Coronary artery (tissue), 2 donors: ENCODE measurements around the gene DPYSL5.
"Not testable (repeated sequence)": the region's sequence is repeated elsewhere in the genome, so short reads cannot be mapped to it uniquely, and the experiment has no call there.

ENCODE experiments used
- DNase-seq: peaks from one replicate; pipeline ENCODE4 v3.0.0-alpha.2; 2017; ENCODE audit warnings: low spot score
- H3K27ac ChIP-seq, 2 donors: fragments of 200-600 bp; sonication (generic); one replicate each; pipeline ENCODE4 v1.5.1; 2016 to 2019
- H3K4me3 ChIP-seq: fragments of 200-600 bp; sonication (generic); 2 replicates; pipeline ENCODE4 v1.5.1; 2016; ENCODE audit warnings: mild to moderate bottlenecking, moderate library complexity
- TF ChIP-seq, protein P1 (sequence below): fragments of 200-600 bp; sonication (generic); IDR thresholded peaks from one replicate; pipeline ENCODE4 v1.5.1; 2019; ENCODE audit warnings: antibody characterized with exemption

DPYSL5 gene

DNA sequence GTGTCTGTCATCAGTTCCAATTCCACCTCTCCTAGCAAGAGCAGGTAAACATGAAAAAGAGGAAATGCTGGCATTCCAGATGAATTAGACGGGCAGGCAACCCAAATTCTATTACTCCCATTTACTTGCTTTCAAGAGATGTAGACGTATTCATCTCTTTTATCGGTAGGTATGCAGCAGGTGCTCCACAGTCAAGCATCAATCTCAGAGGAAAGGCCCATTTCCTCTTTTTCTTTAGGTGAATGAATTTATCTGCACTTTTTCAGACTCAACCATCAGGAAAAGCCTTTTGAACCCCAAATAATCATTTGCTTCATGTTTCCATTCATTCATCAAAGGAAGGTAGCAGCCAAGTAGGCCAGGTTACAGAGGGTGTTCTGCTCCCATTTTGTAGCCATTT, 27.9 kb downstream of the DPYSL5 start:
- DNase-seq = no peak
- H3K4me3 ChIP-seq = no peak overlapping the region
- TF ChIP-seq, protein P1, sequence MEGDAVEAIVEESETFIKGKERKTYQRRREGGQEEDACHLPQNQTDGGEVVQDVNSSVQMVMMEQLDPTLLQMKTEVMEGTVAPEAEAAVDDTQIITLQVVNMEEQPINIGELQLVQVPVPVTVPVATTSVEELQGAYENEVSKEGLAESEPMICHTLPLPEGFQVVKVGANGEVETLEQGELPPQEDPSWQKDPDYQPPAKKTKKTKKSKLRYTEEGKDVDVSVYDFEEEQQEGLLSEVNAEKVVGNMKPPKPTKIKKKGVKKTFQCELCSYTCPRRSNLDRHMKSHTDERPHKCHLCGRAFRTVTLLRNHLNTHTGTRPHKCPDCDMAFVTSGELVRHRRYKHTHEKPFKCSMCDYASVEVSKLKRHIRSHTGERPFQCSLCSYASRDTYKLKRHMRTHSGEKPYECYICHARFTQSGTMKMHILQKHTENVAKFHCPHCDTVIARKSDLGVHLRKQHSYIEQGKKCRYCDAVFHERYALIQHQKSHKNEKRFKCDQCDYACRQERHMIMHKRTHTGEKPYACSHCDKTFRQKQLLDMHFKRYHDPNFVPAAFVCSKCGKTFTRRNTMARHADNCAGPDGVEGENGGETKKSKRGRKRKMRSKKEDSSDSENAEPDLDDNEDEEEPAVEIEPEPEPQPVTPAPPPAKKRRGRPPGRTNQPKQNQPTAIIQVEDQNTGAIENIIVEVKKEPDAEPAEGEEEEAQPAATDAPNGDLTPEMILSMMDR = no peak
- no peak overlapping the region for H3K27ac ChIP-seq

DNA sequence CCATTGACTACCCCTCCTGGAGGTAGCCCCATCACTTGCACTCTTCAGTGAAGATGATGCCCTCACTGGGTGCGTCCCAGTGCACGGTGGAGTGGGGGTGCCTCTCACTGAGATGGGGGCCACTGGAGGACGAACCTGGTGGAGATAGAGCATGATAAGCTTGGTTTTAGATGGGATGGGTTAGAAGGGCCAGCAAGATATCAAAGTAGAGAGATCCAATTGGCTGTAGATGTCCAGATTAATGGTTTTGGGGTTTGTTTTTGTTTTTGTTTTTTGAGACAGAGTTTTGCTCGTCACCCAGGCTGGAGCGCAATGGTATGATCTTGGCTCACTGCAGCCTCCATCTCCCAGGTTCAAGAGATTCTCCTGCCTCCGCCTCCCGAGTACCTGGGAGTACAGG, 28.3 kb downstream of the DPYSL5 start:
- Histone ChIP-seq H3K4me3 (no peak overlapping the region), H3K27ac (no peak overlapping the region)
- no peak for DNase-seq
- TF ChIP-seq, protein P1 = no peak

- DNase-seq = no peak
- Histone ChIP-seq H3K4me3 (no peak overlapping the region), H3K27ac (no peak overlapping the region)
- TF ChIP-seq, protein P1 = no peak
These were observed 29.3 kb downstream of the DPYSL5 start for GRCh38 chr2:26877276-26877675.

GRCh38 chr2:26880161-26880560, 32.2 kb downstream of the DPYSL5 start:
- Histone ChIP-seq H3K27ac (no peak overlapping the region), H3K4me3 (no peak overlapping the region)
- TF ChIP-seq, protein P1 = no peak
- DNase-seq = no peak

DNA sequence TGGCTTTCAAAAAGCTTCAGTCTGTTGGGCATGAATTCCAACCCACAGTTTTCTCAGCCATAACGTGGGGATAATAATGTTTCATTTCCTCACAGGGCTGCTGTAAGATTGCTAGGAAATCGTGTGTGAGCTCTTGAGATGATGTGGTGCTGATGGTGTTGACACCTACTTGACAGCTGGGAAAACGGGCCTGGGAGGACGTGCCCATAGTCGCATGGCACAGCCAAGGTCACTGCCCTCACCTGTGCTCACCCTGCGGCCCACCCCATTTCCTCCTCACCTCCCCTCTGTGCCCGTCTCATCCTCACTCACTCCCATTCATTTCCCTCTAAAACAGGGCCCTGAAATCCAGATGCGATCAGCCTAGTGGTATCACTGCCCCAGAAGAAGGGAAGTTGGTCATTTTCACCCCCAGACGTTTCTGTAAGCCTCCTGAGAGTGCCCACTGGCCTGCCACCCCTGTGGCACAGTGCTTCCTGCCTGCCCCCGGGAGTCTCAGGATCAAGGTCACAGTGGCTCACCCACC, 33.0 kb downstream of the DPYSL5 start:
- Histone ChIP-seq H3K4me3 (no peak overlapping the region), H3K27ac (no peak overlapping the region)
- TF ChIP-seq, protein P1 = no peak
- no peak for DNase-seq

DNA sequence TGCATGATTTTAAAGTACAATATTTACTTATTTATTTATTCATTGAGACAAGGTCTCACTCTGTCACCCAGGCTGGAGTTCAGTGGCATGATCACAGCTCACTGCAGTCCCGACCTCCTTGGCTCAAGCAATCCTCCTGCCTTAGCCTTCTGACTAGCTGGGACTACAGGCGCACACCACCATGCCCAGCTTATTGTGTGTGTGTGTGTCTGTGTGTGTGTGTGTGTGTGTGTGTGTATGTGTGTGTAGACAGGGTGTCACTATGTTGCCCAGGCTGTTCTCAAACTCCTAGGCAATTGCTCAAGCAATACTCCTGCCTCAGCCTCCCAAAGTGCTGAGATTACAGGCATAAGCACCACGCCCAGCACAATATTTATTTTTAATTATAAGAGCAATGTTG, 34.3 kb downstream of the DPYSL5 start:
- not testable (repeated sequence) for H3K4me3 ChIP-seq, DNase-seq, H3K27ac ChIP-seq

GRCh38 chr2:26883956-26884355, 36.0 kb downstream of the DPYSL5 start:
- no peak overlapping the region for H3K4me3 ChIP-seq
- no peak for DNase-seq
- H3K27ac ChIP-seq = no peak overlapping the region
- TF ChIP-seq, protein P1 = no peak

- TF ChIP-seq, protein P1 = no peak
- H3K27ac ChIP-seq = no peak overlapping the region
- DNase-seq = no peak
- no peak overlapping the region for H3K4me3 ChIP-seq
These were observed 36.6 kb downstream of the DPYSL5 start for GRCh38 chr2:26884486-26884885.
